ENCODE measurements around the gene C16orf86. TPM values are rescaled to one million over a fixed set of nuclear protein-coding genes. Genes with fewer than 3 reads are reported as not detected.

C16orf86 gene
- total and polyA plus RNA-seq, 2 donors (not counting 1 experiment from before 2014, with no cell fraction given), result 0.73 to 9.2 TPM

DNA sequence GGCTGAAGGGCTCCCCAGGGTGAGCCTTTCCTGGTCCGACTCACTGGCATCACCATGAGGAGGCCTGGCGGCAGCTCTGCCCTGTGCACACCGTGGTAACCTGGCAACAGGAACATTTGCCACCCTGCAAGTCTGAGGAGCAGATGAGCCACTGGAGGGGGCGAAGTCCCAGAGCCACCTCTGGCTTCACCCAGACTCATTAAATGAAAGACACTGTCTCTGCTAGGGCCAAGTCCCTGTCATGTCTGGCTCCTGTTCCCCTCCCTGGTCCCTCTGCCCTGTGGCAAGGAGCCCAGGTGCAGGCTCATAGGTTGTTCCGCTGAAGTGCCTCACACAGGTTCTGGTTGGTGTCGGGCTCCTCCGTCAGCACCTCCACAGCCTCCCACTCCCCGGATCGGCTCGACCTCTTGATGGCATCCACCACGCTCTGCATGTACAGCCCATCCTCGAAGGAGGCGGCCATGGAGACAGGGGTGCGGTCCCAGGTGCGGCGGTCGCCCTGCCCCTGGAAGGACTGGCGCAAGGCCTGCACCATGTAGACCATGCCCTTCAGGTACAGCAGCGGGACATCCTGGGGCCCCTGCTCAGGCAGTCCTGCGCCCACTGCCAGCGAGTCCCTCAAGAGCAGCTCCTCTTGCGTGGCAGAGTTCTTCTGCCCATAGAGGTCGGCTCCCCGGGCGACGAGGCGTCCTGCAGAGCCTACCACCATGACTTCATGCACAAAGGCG is 8.4 kb downstream of the C16orf86 start:
- H3K4me3 ChIP-seq (replicated peaks in 1 of 4; ENCODE audit: control extremely low read depth in 1 of 4, insufficient read depth in 1 of 4, low read depth in 3 of 4, low read length in 4 of 4), result no peak overlapping the region
- no peaks in the 10 kb centered on the region for H3K79me2 ChIP-seq (ENCODE audit: control insufficient read depth, insufficient read depth, low read length)
- H3K27ac ChIP-seq (ENCODE audit: insufficient read depth, low read length), result no peak overlapping the region
- DNase-seq (ENCODE audit: low read depth in 2 of 2), result no peak
- H3K4me1 ChIP-seq (ENCODE audit: control insufficient read depth, extremely low read depth, insufficient read depth, low read length), result peaks cover 4% of the 10 kb centered on the region
- H3K4me2 ChIP-seq (ENCODE audit: extremely low read depth, insufficient read depth, low read length), result no peak overlapping the region
- no peak overlapping the region for H3K9ac ChIP-seq (ENCODE audit: insufficient read depth, low read length)
- no peaks in the 10 kb centered on the region for H4K20me1 ChIP-seq (ENCODE audit: control insufficient read depth, extremely low read depth, insufficient read depth, low read length)
- no peaks in the 10 kb centered on the region for H3K9me3 ChIP-seq (ENCODE audit: control insufficient read depth, insufficient read depth, low read depth, low read length)
- H3K27me3 ChIP-seq (ENCODE audit: control insufficient read depth, insufficient read depth, low read length), result no peaks in the 10 kb centered on the region
- TF ChIP-seq, protein P1, sequence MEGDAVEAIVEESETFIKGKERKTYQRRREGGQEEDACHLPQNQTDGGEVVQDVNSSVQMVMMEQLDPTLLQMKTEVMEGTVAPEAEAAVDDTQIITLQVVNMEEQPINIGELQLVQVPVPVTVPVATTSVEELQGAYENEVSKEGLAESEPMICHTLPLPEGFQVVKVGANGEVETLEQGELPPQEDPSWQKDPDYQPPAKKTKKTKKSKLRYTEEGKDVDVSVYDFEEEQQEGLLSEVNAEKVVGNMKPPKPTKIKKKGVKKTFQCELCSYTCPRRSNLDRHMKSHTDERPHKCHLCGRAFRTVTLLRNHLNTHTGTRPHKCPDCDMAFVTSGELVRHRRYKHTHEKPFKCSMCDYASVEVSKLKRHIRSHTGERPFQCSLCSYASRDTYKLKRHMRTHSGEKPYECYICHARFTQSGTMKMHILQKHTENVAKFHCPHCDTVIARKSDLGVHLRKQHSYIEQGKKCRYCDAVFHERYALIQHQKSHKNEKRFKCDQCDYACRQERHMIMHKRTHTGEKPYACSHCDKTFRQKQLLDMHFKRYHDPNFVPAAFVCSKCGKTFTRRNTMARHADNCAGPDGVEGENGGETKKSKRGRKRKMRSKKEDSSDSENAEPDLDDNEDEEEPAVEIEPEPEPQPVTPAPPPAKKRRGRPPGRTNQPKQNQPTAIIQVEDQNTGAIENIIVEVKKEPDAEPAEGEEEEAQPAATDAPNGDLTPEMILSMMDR (conservative IDR thresholded peaks at IDR 0.05 in 1 of 2, IDR thresholded peaks at IDR 0.05 in 1 of 2; ENCODE audit: low read depth in 1 of 2, low read length in 2 of 2), result no peak
- no peak for TF ChIP-seq EZH2 (IDR thresholded peaks at IDR 0.05; ENCODE audit: low read length, missing control alignments)
- H2AFZ ChIP-seq (ENCODE audit: low read length), result no peak overlapping the region
- H3K36me3 ChIP-seq (ENCODE audit: control insufficient read depth, insufficient read depth, low read length), result peaks cover 2% of the 10 kb centered on the region

DNA sequence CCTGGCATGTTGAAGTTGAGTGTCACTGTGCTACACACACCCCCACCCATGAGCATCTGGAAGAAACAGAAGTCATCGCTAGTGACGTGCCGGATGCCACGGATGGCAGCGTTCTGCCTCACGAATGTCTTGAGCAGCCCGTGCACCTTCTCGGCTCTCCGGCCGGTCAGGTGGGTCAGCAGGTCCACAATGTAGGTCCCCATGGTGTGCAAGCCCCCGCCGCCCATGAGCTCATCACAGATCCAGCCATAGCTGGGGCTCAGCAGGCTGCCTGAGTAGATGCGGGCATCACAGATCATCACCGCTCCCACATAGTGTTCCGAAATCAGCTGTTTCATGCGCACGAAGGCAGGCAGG is 8.9 kb downstream of the C16orf86 start:
- DNase-seq (ENCODE audit: low read depth in 2 of 2), result no peak
- H3K9ac ChIP-seq (ENCODE audit: insufficient read depth, low read length), result no peak overlapping the region
- H3K36me3 ChIP-seq (ENCODE audit: control insufficient read depth, insufficient read depth, low read length), result peaks cover 2% of the 10 kb centered on the region
- no peak overlapping the region for H3K4me3 ChIP-seq (replicated peaks in 1 of 4; ENCODE audit: control extremely low read depth in 1 of 4, insufficient read depth in 1 of 4, low read depth in 3 of 4, low read length in 4 of 4)
- H3K9me3 ChIP-seq (ENCODE audit: control insufficient read depth, insufficient read depth, low read depth, low read length), result no peaks in the 10 kb centered on the region
- H3K27ac ChIP-seq (ENCODE audit: insufficient read depth, low read length), result no peak overlapping the region
- H4K20me1 ChIP-seq (ENCODE audit: control insufficient read depth, extremely low read depth, insufficient read depth, low read length), result no peaks in the 10 kb centered on the region
- H2AFZ ChIP-seq (ENCODE audit: low read length), result no peak overlapping the region
- H3K4me2 ChIP-seq (ENCODE audit: extremely low read depth, insufficient read depth, low read length), result no peak overlapping the region
- TF ChIP-seq EZH2 (IDR thresholded peaks at IDR 0.05; ENCODE audit: low read length, missing control alignments), result no peak
- TF ChIP-seq, protein P1 (conservative IDR thresholded peaks at IDR 0.05 in 1 of 2, IDR thresholded peaks at IDR 0.05 in 1 of 2; ENCODE audit: low read depth in 1 of 2, low read length in 2 of 2), result no peak
- H3K79me2 ChIP-seq (ENCODE audit: control insufficient read depth, insufficient read depth, low read length), result no peaks in the 10 kb centered on the region
- peaks cover 4% of the 10 kb centered on the region for H3K4me1 ChIP-seq (ENCODE audit: control insufficient read depth, extremely low read depth, insufficient read depth, low read length)
- no peaks in the 10 kb centered on the region for H3K27me3 ChIP-seq (ENCODE audit: control insufficient read depth, insufficient read depth, low read length)

DNA sequence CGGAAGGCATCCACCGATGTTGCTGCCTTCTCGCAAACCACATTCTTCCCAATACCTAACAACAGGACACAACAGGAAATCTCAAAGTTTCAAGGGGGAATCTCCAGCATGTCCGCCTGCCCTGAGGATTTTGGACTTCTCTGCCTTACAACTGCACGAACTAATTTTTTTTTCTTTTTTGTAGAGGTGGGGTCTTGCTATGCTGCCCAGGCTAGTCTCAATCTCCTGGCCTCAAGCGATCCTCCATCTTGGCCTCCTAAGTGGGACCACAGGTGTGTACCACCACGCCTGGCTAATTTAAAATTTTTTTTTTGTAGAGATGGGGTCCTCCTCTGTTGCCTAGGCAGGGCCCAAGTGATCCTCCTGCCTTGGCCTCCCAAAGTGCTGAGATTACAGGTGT is 9.4 kb downstream of the C16orf86 start:
- Histone ChIP-seq H3K9ac (ENCODE audit: insufficient read depth, low read length) (no peak overlapping the region), H3K4me3 (replicated peaks in 1 of 4; ENCODE audit: control extremely low read depth in 1 of 4, insufficient read depth in 1 of 4, low read depth in 3 of 4, low read length in 4 of 4) (no peak overlapping the region), H3K27ac (ENCODE audit: insufficient read depth, low read length) (no peak overlapping the region), H3K4me1 (ENCODE audit: control insufficient read depth, extremely low read depth, insufficient read depth, low read length) (peaks cover 4% of the 10 kb centered on the region), H3K9me3 (ENCODE audit: control insufficient read depth, insufficient read depth, low read depth, low read length) (no peaks in the 10 kb centered on the region), H3K79me2 (ENCODE audit: control insufficient read depth, insufficient read depth, low read length) (no peaks in the 10 kb centered on the region), H3K4me2 (ENCODE audit: extremely low read depth, insufficient read depth, low read length) (no peak overlapping the region), H2AFZ (ENCODE audit: low read length) (no peak overlapping the region), H4K20me1 (ENCODE audit: control insufficient read depth, extremely low read depth, insufficient read depth, low read length) (no peaks in the 10 kb centered on the region), H3K27me3 (ENCODE audit: control insufficient read depth, insufficient read depth, low read length) (no peaks in the 10 kb centered on the region), H3K36me3 (ENCODE audit: control insufficient read depth, insufficient read depth, low read length) (peaks cover 2% of the 10 kb centered on the region)
- DNase-seq (ENCODE audit: low read depth in 2 of 2), result no peak
- TF ChIP-seq EZH2 (IDR thresholded peaks at IDR 0.05; ENCODE audit: low read length, missing control alignments), result no peak
- TF ChIP-seq, protein P1 (conservative IDR thresholded peaks at IDR 0.05 in 1 of 2, IDR thresholded peaks at IDR 0.05 in 1 of 2; ENCODE audit: low read depth in 1 of 2, low read length in 2 of 2), result no peak

All from fibroblast of lung (primary cell).